Esophagus muscularis mucosa (tissue), 4 donors: ENCODE results near the gene ATP10B. TPM values are rescaled to one million over a fixed set of nuclear protein-coding genes. Genes with fewer than 3 reads are reported as not detected.

Experiments
- DNase-seq: peaks from one replicate; pipeline ENCODE4 v3.0.0-alpha.2; 2017; ENCODE audit errors: extremely low spot score
- H3K27ac ChIP-seq, 4 donors: fragments of 200-600 bp; sonication (generic); replicated peaks in 1 of 4; 1 replicate in 3 of 4; 2 replicates in 1 of 4; pipeline ENCODE4 v1.5.1; 2016 to 2019; ENCODE audit warnings: mild to moderate bottlenecking in 1 of 4
- H3K27me3 ChIP-seq, 4 donors: fragments of 200-600 bp; sonication (generic); one replicate each; pipeline versions ENCODE4 v1.5.1 to v1.6.0; 2016 to 2019
- H3K36me3 ChIP-seq, 4 donors: fragments of 200-600 bp; sonication (generic); one replicate each; pipeline ENCODE4 v1.5.1; 2016 to 2019
- H3K4me1 ChIP-seq, 4 donors: fragments of 200-600 bp; sonication (generic); one replicate each; pipeline ENCODE4 v1.5.1; 2016 to 2019
- H3K4me3 ChIP-seq, 4 donors: fragments of 200-600 bp; sonication (generic); 1 replicate in 2 of 4; 2 replicates in 2 of 4; pipeline ENCODE4 v1.5.1; 2016 to 2019; ENCODE audit warnings: mild to moderate bottlenecking in 4 of 4, moderate library complexity in 1 of 4
- H3K9me3 ChIP-seq, 4 donors: fragments of 200-600 bp; sonication (generic); 1 replicate in 3 of 4; 2 replicates in 1 of 4; pipeline ENCODE4 v1.5.1; 2016 to 2019
- EP300 ChIP-seq: sonication (generic); formaldehyde crosslinking; IDR thresholded peaks from one replicate; pipeline ENCODE4 v1.6.1; 2017; ENCODE audit warnings: antibody characterized with exemption
- POLR2A ChIP-seq: fragments of 450-650 bp; IDR thresholded peaks from one replicate; pipeline ENCODE4 v1.6.1; 2017; ENCODE audit warnings: antibody characterized with exemption, moderate library complexity, mild to moderate bottlenecking, low read depth
- POLR2AphosphoS5 ChIP-seq, 2 donors: sonication (generic); formaldehyde crosslinking; IDR thresholded peaks; one replicate each; pipeline ENCODE4 v1.6.1; 2017; ENCODE audit warnings: antibody characterized with exemption in 2 of 2
- WGBS: methylation state at CpG from one replicate; pipeline ENCODE4 v1.1.5; 2018; 5-methylcytosine and 5-hydroxymethylcytosine counted together
- intact Hi-C: fragments of 100-400 bp; cut with DNase I; formaldehyde crosslinking; loops from one replicate; pipeline ENCODE4 v1.15.1; 2023
- total RNA-seq, 4 donors: library from RNA; depleted of rRNA; stranded (reverse); fragments of >200 nt; gene quantifications; one replicate each; pipeline versions ENCODE4 v1.1.0 to v1.2.1, GENCODE V29; 2016
- TF ChIP-seq, protein P1 (sequence below), 3 experiments: fragments of 200-600 bp in 2 of 3; fragments of 450-650 bp in 1 of 3; sonication (generic) in 2 of 3; IDR thresholded peaks; one replicate each; pipeline ENCODE4 v1.5.1; 2017 to 2019; ENCODE audit warnings: antibody characterized with exemption in 3 of 3, mild to moderate bottlenecking in 2 of 3, moderate library complexity in 1 of 3

Gene ATP10B
- total RNA-seq, 4 donors from 2014 or later: 0.42 to 1.1 (median 0.79) TPM

DNA sequence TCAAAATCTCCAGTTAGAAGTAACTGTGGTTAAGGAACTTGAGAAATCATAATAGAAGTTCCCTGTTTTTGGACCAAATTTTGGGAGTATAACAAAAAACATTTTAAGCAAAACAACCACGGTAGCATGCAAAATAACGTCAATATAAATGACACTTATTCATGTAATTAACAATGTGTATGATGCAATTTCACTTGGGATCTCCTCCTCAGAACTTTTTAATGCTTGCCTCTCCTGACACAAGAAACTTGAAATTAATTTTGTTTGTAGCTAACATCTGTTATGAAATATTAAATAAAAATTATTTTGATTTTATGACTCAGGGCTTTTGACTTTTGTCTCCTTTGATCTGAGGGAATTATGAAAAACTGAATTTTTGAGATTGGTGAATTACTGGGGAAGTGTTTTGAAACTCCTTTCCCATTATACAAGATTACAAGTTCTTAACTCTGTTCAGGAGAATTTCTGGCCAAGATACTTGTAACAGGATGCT is 149.7 kb downstream of the ATP10B start:
- no peak for DNase-seq
- peaks cover 0 to 6% (median 0%) of the 10 kb centered on the region in 4 donors for H3K9me3 ChIP-seq
- WGBS: 70% methylated on average over 2 of the region's 2 CpGs
- no peaks in the 10 kb centered on the region for H3K4me1 ChIP-seq
- no peak overlapping the region for H3K27ac ChIP-seq
- H3K36me3 ChIP-seq: no peaks in the 10 kb centered on the region
- TF ChIP-seq POLR2A: no peak
- no peak for TF ChIP-seq POLR2AphosphoS5 (IDR thresholded peaks at IDR 0.05)
- TF ChIP-seq, protein P1, sequence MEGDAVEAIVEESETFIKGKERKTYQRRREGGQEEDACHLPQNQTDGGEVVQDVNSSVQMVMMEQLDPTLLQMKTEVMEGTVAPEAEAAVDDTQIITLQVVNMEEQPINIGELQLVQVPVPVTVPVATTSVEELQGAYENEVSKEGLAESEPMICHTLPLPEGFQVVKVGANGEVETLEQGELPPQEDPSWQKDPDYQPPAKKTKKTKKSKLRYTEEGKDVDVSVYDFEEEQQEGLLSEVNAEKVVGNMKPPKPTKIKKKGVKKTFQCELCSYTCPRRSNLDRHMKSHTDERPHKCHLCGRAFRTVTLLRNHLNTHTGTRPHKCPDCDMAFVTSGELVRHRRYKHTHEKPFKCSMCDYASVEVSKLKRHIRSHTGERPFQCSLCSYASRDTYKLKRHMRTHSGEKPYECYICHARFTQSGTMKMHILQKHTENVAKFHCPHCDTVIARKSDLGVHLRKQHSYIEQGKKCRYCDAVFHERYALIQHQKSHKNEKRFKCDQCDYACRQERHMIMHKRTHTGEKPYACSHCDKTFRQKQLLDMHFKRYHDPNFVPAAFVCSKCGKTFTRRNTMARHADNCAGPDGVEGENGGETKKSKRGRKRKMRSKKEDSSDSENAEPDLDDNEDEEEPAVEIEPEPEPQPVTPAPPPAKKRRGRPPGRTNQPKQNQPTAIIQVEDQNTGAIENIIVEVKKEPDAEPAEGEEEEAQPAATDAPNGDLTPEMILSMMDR (IDR thresholded peaks at IDR 0.05): no peak
- TF ChIP-seq EP300: no peak
- intact Hi-C loops: no loop called here
- H3K27me3 ChIP-seq: no peaks in the 10 kb centered on the region
- no peak overlapping the region for H3K4me3 ChIP-seq

- H3K27ac ChIP-seq: no peak overlapping the region
Observed at GRCh38 chr5:160701403-160701802, 150.6 kb downstream of the ATP10B start.

GRCh38 chr5:160699301-160699700 is 152.7 kb downstream of the ATP10B start:
- 72% methylated on average over 1 of the region's 1 CpG for WGBS
- Histone ChIP-seq H3K4me3 (no peak overlapping the region), H3K27ac (no peak overlapping the region), H3K4me1 (no peaks in the 10 kb centered on the region), H3K9me3 (peaks cover 0 to 3% (median 0%) of the 10 kb centered on the region in 4 donors), H3K27me3 (no peaks in the 10 kb centered on the region), H3K36me3 (no peaks in the 10 kb centered on the region)
- no peak for DNase-seq
- TF ChIP-seq, protein P1 (IDR thresholded peaks at IDR 0.05): no peak
- TF ChIP-seq POLR2A (no peak), EP300 (no peak), POLR2AphosphoS5 (IDR thresholded peaks at IDR 0.05) (no peak)
- intact Hi-C loops: no loop called here

More at GRCh38 chr5:160701403-160701802, 150.6 kb downstream of the ATP10B start:
- intact Hi-C loops: no loop called here
- DNase-seq: no peak
- TF ChIP-seq POLR2A: no peak
- TF ChIP-seq, protein P1 (IDR thresholded peaks at IDR 0.05): no peak
- TF ChIP-seq EP300: no peak
- no peak for TF ChIP-seq POLR2AphosphoS5 (IDR thresholded peaks at IDR 0.05)
- H3K4me3 ChIP-seq: no peak overlapping the region
- H3K9me3 ChIP-seq: peaks cover 0 to 6% (median 0%) of the 10 kb centered on the region in 4 donors
- no peaks in the 10 kb centered on the region for H3K4me1 ChIP-seq
- no peaks in the 10 kb centered on the region for H3K36me3 ChIP-seq
- H3K27me3 ChIP-seq: no peaks in the 10 kb centered on the region

- intact Hi-C loops: no loop called here
- no peak for DNase-seq
- Histone ChIP-seq H3K4me1 (no peaks in the 10 kb centered on the region), H3K9me3 (no peaks in the 10 kb centered on the region), H3K36me3 (no peaks in the 10 kb centered on the region), H3K27ac (no peak overlapping the region), H3K4me3 (no peak overlapping the region), H3K27me3 (no peaks in the 10 kb centered on the region)
- WGBS: 82% methylated on average over 3 of the region's 3 CpGs
- TF ChIP-seq, protein P1 (IDR thresholded peaks at IDR 0.05): no peak
- TF ChIP-seq EP300 (no peak), POLR2AphosphoS5 (IDR thresholded peaks at IDR 0.05) (no peak), POLR2A (no peak)
Observed at GRCh38 chr5:160697281-160697680, 154.7 kb downstream of the ATP10B start.

- intact Hi-C loops: no loop called here
- 61% methylated on average over 2 of the region's 2 CpGs for WGBS
- no peak for DNase-seq
- no peaks in the 10 kb centered on the region for H3K27me3 ChIP-seq
- no peaks in the 10 kb centered on the region for H3K4me1 ChIP-seq
- no peak overlapping the region for H3K4me3 ChIP-seq
- no peak overlapping the region for H3K27ac ChIP-seq
- no peaks in the 10 kb centered on the region for H3K9me3 ChIP-seq
- TF ChIP-seq POLR2AphosphoS5 (IDR thresholded peaks at IDR 0.05) (no peak), POLR2A (no peak), EP300 (no peak)
- TF ChIP-seq, protein P1 (IDR thresholded peaks at IDR 0.05): no peak
- H3K36me3 ChIP-seq: no peaks in the 10 kb centered on the region
Observed at GRCh38 chr5:160694896-160695295, 157.1 kb downstream of the ATP10B start.
